ENCODE results near the gene PCDHGA1. TPM values are rescaled to one million over a fixed set of nuclear protein-coding genes. Genes with fewer than 3 reads are reported as not detected.

The PCDHGA1 gene
- total and polyA plus RNA-seq, 2 of the 4 experiments (the other 2 are of a cell fraction): 0.90 to 0.92 TPM

- H4K5ac ChIP-seq (ENCODE audit: low read depth, low read length): no peak overlapping the region
- no peak for TF ChIP-seq RAD21 (IDR thresholded peaks at IDR 0.05; ENCODE audit: low read length)
- no peak for TF ChIP-seq USF2 (IDR thresholded peaks at IDR 0.05; ENCODE audit: low read depth, low read length)
- no peak for TF ChIP-seq RCOR1 (IDR thresholded peaks at IDR 0.05; ENCODE audit: insufficient replicate concordance, low read length)
- TF ChIP-seq NFE2L2 (IDR thresholded peaks at IDR 0.05; ENCODE audit: low read depth, low read length): no peak
- H3K27me3 ChIP-seq (ENCODE audit: control insufficient read depth, insufficient read depth, low read length): no peaks in the 10 kb centered on the region
- BruUV-seq (replicated peaks): no TSS peak
- WGBS, 2 experiments (ENCODE audit: extremely low coverage in 2 of 2, insufficient read length in 1 of 2): 34% methylated on average over 8 of the region's 20 CpGs; no CpG with 5 or more reads in 1 of the 2 experiments
- intact Hi-C loops (cut with micrococcal nuclease): loop anchor here (5.0 kb wide), 2 partner anchors 46 to 61 kb away; partner anchors contain the start of genes PCDHGA12 and PCDHGB7
- no peak overlapping the region for H2BK5ac ChIP-seq (ENCODE audit: low read depth, low read length, poor library complexity, severe bottlenecking)
- H3K9me3 ChIP-seq (ENCODE audit: control insufficient read depth, insufficient read depth, low read length): no peaks in the 10 kb centered on the region
- H3K56ac ChIP-seq (ENCODE audit: extremely low read depth, insufficient read depth, low read length): no peak overlapping the region
- H3K79me1 ChIP-seq (ENCODE audit: low read depth in 1 of 2, low read length in 2 of 2): peaks cover 25 to 54% of the 10 kb centered on the region in 2 experiments
- no peak overlapping the region for H4K8ac ChIP-seq (ENCODE audit: low read depth in 2 of 2, low read length in 2 of 2)
- ChIA-PET POLR2A (ENCODE audit: unreplicated experiment) (no interaction called here), CTCF (interaction anchor here (0.7 to 3.1 kb wide), 8 partner anchors 31 to 79 kb away, joined by 3 to 19 read pairs (median 4); partner anchors contain the start of gene PCDHGA10)
- H2BK20ac ChIP-seq (ENCODE audit: low read depth, low read length): no peak overlapping the region
- dilution Hi-C loops (cut with HindIII; ENCODE audit: low sequenced_read_pairs, unreplicated experiment): no loop called here
- in situ Hi-C loops (cut with MboI; ENCODE audit: low sequenced_read_pairs): loop anchor here (5.0 kb wide), 1 partner anchor 44 kb away; no protein-coding TSS in a partner anchor
- H3K4me3 ChIP-seq (ENCODE audit: insufficient read depth, low read depth, low read length): peak overlapping the region; percentile 54; the same call in 1 of the 2 replicates
- no peak overlapping the region for H2BK120ac ChIP-seq (ENCODE audit: low read depth, low read length)
- peak overlapping the region; percentile 31; the same call in 1 of the 2 replicates for H3K14ac ChIP-seq (replicated peaks; ENCODE audit: low read depth, low read length)
- DNase-seq: peak; percentile 52
- H3K9ac ChIP-seq (ENCODE audit: low read depth, low read length): no peak overlapping the region; the same call in 1 of the 2 replicates
- H3K9me1 ChIP-seq (ENCODE audit: insufficient read depth, low read length): peaks cover 6% of the 10 kb centered on the region; the same call in 1 of the 2 replicates
- no peak for ATAC-seq (ENCODE audit: low read depth)
- peaks cover 37% of the 10 kb centered on the region for H4K20me1 ChIP-seq (ENCODE audit: insufficient read depth, low read length)
- peaks cover 17% of the 10 kb centered on the region for H3K4me1 ChIP-seq (ENCODE audit: control insufficient read depth, insufficient read depth, low read length)
- H3K4me2 ChIP-seq (ENCODE audit: low read depth, low read length): peak overlapping the region; percentile 64
- peak overlapping the region; percentile 63; the same call in 1 of the 2 replicates for H3K23ac ChIP-seq (ENCODE audit: low read depth, low read length)
- H3K18ac ChIP-seq (ENCODE audit: low read depth, low read length): no peak overlapping the region
- no peak overlapping the region for H2AFZ ChIP-seq (replicated peaks; ENCODE audit: low read length, poor library complexity)
- no peak overlapping the region for H3K4ac ChIP-seq (ENCODE audit: low read depth, low read length)
- H4K91ac ChIP-seq (ENCODE audit: insufficient read depth, low read depth, low read length): no peak overlapping the region
- no peak overlapping the region for H2AK9ac ChIP-seq (replicated peaks; ENCODE audit: low read depth, low read length, poor library complexity)
- no peaks in the 10 kb centered on the region for H3K36me3 ChIP-seq (ENCODE audit: control insufficient read depth, insufficient read depth, low read length)
- no peak overlapping the region for H2AK5ac ChIP-seq (ENCODE audit: low read depth, low read length)
- no peak overlapping the region for H2BK15ac ChIP-seq (ENCODE audit: low read depth, low read length)
- no peak overlapping the region for H3K27ac ChIP-seq (ENCODE audit: insufficient read depth, low read length)
Observed at GRCh38 chr5:141478321-141478945, 148.1 kb downstream of the PCDHGA1 start.
